Endothelial cell of umbilical vein (primary cell): ENCODE measurements around the gene GNL2. TPM values are rescaled to one million over a fixed set of nuclear protein-coding genes. Genes with fewer than 3 reads are reported as not detected.

Experiments used
- BruUV-seq: library from RNA; stranded (reverse); fragments of 400-500 nt; replicated peaks from 2 replicates; lab custom pipeline; 2021; lab: Mats Ljungman, UMichigan
- CTCF ChIA-PET: fragments of 300-600, 350-600 bp; sonication (Branson Sonifier 250); formaldehyde crosslinking; loops from one replicate; lab custom pipeline; 2021; ENCODE audit warnings: antibody characterized with exemption, inconsistent platforms; lab: Charles Lee
- POLR2A ChIA-PET: fragments of 300-600, 350-600 bp; sonication (Branson Sonifier 250); formaldehyde crosslinking; loops from one replicate; lab custom pipeline; 2021; ENCODE audit warnings: antibody characterized with exemption, inconsistent platforms; lab: Charles Lee
- DNase-seq: peaks from one replicate; pipeline ENCODE4 v3.0.0-alpha.2; 2011; ENCODE audit warnings: low read depth, low spot score
- FAIRE-seq: peaks from 2 replicates; lab custom pipeline; 2011; peaks lifted over from hg19 to GRCh38; lab: Jason Lieb, UNC
- H2AFZ ChIP-seq: 2 replicates; pipeline ENCODE4 v1.6.0; 2012; ENCODE audit warnings: low read depth, low read length, control low read depth, inconsistent platforms
- H3K27ac ChIP-seq: 2 replicates; pipeline ENCODE4 v1.5.1; 2011; ENCODE audit warnings: low read depth, mild to moderate bottlenecking, control low read depth, low read length, moderate library complexity; ENCODE audit not compliant: insufficient read depth
- H3K27me3 ChIP-seq, 2 experiments: 2 replicates each; pipeline versions ENCODE4 v1.6.0 to v1.6.1; 2011; ENCODE audit warnings: low read length in 2 of 2, mixed read lengths in 1 of 2; ENCODE audit not compliant: control insufficient read depth in 2 of 2, insufficient read depth in 2 of 2
- H3K36me3 ChIP-seq, 2 experiments: 2 replicates in 1 of 2; 3 replicates in 1 of 2; pipeline ENCODE4 v1.5.1; 2011; ENCODE audit warnings: low read length in 2 of 2, mild to moderate bottlenecking in 1 of 2, moderate library complexity in 1 of 2; ENCODE audit not compliant: control insufficient read depth in 2 of 2, insufficient read depth in 2 of 2; ENCODE audit errors: extremely low read depth in 1 of 2
- H3K4me1 ChIP-seq: 3 replicates; pipeline ENCODE4 v1.5.1; 2011; ENCODE audit warnings: mild to moderate bottlenecking, low read length; ENCODE audit not compliant: control insufficient read depth, insufficient read depth; ENCODE audit errors: extremely low read depth
- H3K4me2 ChIP-seq: 2 replicates; pipeline ENCODE4 v1.6.1; 2011; ENCODE audit warnings: low read length, control low read depth, mixed read lengths; ENCODE audit not compliant: insufficient read depth
- H3K4me3 ChIP-seq, 3 experiments: fragments of 200-600 bp in 1 of 3; sonication (generic), shearing (Covaris generic) in 1 of 3; replicated peaks in 1 of 3; 2 replicates each; pipeline ENCODE4 v1.5.1; 2011 to 2016; ENCODE audit warnings: control low read depth in 3 of 3, low read length in 3 of 3, mild to moderate bottlenecking in 2 of 3, inconsistent platforms in 1 of 3, low read depth in 1 of 3, moderate library complexity in 1 of 3; ENCODE audit not compliant: insufficient read depth in 1 of 3
- H3K79me2 ChIP-seq: 2 replicates; pipeline ENCODE4 v1.6.0; 2012; ENCODE audit warnings: low read length, inconsistent platforms; ENCODE audit not compliant: control insufficient read depth, insufficient read depth
- H3K9ac ChIP-seq: replicated peaks from 2 replicates; pipeline ENCODE3; 2011; ENCODE audit warnings: low read length, control low read depth; ENCODE audit not compliant: insufficient read depth; ENCODE audit errors: extremely low read depth
- H3K9me1 ChIP-seq: replicated peaks from 3 replicates; pipeline ENCODE4 v1.6.0; 2011; ENCODE audit warnings: mild to moderate bottlenecking, low read length; ENCODE audit not compliant: control insufficient read depth, insufficient read depth; ENCODE audit errors: extremely low read depth
- H3K9me3 ChIP-seq: replicated peaks from 2 replicates; pipeline ENCODE4 v1.5.1; 2012; ENCODE audit warnings: low read length, inconsistent platforms; ENCODE audit not compliant: control insufficient read depth, insufficient read depth
- H4K20me1 ChIP-seq: replicated peaks from 2 replicates; pipeline ENCODE3; 2011; ENCODE audit warnings: mild to moderate bottlenecking, low read length; ENCODE audit not compliant: control insufficient read depth, insufficient read depth; ENCODE audit errors: extremely low read depth
- EZH2 ChIP-seq: IDR thresholded peaks from 2 replicates; pipeline ENCODE4 v1.6.1; 2012; ENCODE audit warnings: borderline replicate concordance, low read depth, mild to moderate bottlenecking, moderate library complexity, low read length, inconsistent platforms; ENCODE audit not compliant: severe bottlenecking
- GATA2 ChIP-seq: IDR thresholded peaks from 2 replicates; pipeline ENCODE4 v1.7.0; 2011; ENCODE audit warnings: low read depth, mild to moderate bottlenecking, moderate library complexity, mixed read lengths, low read length; ENCODE audit not compliant: insufficient read length, insufficient read depth
- JUN ChIP-seq: IDR thresholded peaks from 2 replicates; pipeline ENCODE4 v1.6.1; 2011; ENCODE audit warnings: borderline replicate concordance, low read depth; ENCODE audit not compliant: insufficient read length, insufficient read depth
- MYC ChIP-seq: IDR thresholded peaks from one replicate; pipeline ENCODE4 v1.6.1; 2011; ENCODE audit warnings: mild to moderate bottlenecking, low read depth, low read length
- POLR2A ChIP-seq: IDR thresholded peaks from 2 replicates; pipeline ENCODE4 v1.6.1; 2012; ENCODE audit warnings: low read depth, mild to moderate bottlenecking, control low read depth, low read length
- dilution Hi-C: fragments of 300-500 bp; cut with MboI; formaldehyde crosslinking; loops from one replicate; pipeline ENCODE4 v1.15.0; 2019; ENCODE audit warnings: low sequenced_read_pairs; ENCODE audit not compliant: extremely low pct_ligation_motif_present
- intact Hi-C: fragments of 100-400 bp; cut with micrococcal nuclease; formaldehyde crosslinking; loops from one replicate; pipeline ENCODE4 v1.10.0; 2022
- polyA plus RNA-seq, 4 experiments: library from polyadenylated mRNA; depleted of rRNA in 3 of 4; stranded (reverse) in 3 of 4; unstranded in 1 of 4; fragments of >200 nt; gene quantifications; 2 replicates each; pipeline versions ENCODE4 v1.2.1 to v1.2.3, GENCODE V29; 2011 to 2012; ENCODE audit warnings: missing spikeins in 1 of 4
- total RNA-seq: library from RNA; stranded (reverse); gene quantifications from 2 replicates; pipeline ENCODE4 v1.2.3, GENCODE V29; 2021
- TF ChIP-seq, protein P1 (sequence below), 2 donors: IDR thresholded peaks; 1 replicate in 1 of 2; 2 replicates in 1 of 2; pipeline ENCODE4 v1.5.1; 2011; ENCODE audit warnings: low read length in 2 of 2, mild to moderate bottlenecking in 2 of 2, moderate library complexity in 2 of 2, control low read depth in 1 of 2, inconsistent platforms in 1 of 2, low read depth in 1 of 2; ENCODE audit not compliant: insufficient read depth in 1 of 2; ENCODE audit errors: extremely low read depth in 1 of 2
- TF ChIP-seq, protein P2 (sequence below): IDR thresholded peaks from 2 replicates; pipeline ENCODE4 v1.6.1; 2011; ENCODE audit not compliant: insufficient read depth, insufficient read length

GNL2 gene
- total and polyA plus RNA-seq, 2 donors (not counting 3 experiments of a cell fraction or from before 2014, with no cell fraction given) = 18.0 to 55.5 TPM

- Histone ChIP-seq H3K27ac (no peak overlapping the region), H3K27me3 (no peaks in the 10 kb centered on the region), H3K4me2 (no peak overlapping the region), H2AFZ (no peak overlapping the region), H3K9me1 (no peaks in the 10 kb centered on the region), H3K36me3 (peaks cover 34 to 47% of the 10 kb centered on the region in 2 experiments), H3K4me1 (peaks cover 15% of the 10 kb centered on the region), H3K4me3 (no peak overlapping the region), H3K9ac (no peak overlapping the region), H4K20me1 (no peaks in the 10 kb centered on the region), H3K9me3 (no peaks in the 10 kb centered on the region), H3K79me2 (no peaks in the 10 kb centered on the region)
- intact Hi-C loops (loop anchor here (10.0 kb wide), 1 partner anchor 444 kb away; the partner anchor contains the start of gene UTP11), dilution Hi-C loops (no loop called here)
- BruUV-seq = no TSS peak
- POLR2A ChIA-PET = no interaction called here
- DNase-seq (no peak), FAIRE-seq (no peak)
- CTCF ChIA-PET = no interaction called here
- TF ChIP-seq GATA2 (no peak), POLR2A (no peak), JUN (no peak), MYC (no peak), EZH2 (no peak)
- TF ChIP-seq, protein P1, sequence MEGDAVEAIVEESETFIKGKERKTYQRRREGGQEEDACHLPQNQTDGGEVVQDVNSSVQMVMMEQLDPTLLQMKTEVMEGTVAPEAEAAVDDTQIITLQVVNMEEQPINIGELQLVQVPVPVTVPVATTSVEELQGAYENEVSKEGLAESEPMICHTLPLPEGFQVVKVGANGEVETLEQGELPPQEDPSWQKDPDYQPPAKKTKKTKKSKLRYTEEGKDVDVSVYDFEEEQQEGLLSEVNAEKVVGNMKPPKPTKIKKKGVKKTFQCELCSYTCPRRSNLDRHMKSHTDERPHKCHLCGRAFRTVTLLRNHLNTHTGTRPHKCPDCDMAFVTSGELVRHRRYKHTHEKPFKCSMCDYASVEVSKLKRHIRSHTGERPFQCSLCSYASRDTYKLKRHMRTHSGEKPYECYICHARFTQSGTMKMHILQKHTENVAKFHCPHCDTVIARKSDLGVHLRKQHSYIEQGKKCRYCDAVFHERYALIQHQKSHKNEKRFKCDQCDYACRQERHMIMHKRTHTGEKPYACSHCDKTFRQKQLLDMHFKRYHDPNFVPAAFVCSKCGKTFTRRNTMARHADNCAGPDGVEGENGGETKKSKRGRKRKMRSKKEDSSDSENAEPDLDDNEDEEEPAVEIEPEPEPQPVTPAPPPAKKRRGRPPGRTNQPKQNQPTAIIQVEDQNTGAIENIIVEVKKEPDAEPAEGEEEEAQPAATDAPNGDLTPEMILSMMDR (IDR thresholded peaks at IDR 0.05; ENCODE audit: extremely low read depth in 1 of 2, insufficient read depth in 1 of 2, low read depth in 1 of 2, low read length in 2 of 2) = no peak
- TF ChIP-seq, protein P2, sequence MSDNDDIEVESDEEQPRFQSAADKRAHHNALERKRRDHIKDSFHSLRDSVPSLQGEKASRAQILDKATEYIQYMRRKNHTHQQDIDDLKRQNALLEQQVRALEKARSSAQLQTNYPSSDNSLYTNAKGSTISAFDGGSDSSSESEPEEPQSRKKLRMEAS = no peak
Observed at GRCh38 chr1:37570528-37571334, 25.0 kb downstream of the GNL2 start.
